GM21717 (cell line): ENCODE data around the gene CREM.
"Not testable (repeated sequence)": the region's sequence is repeated elsewhere in the genome, so short reads cannot be mapped to it uniquely, and the experiment has no call there.

ENCODE experiments used
- ATAC-seq: cut with Tn5 transposase; IDR thresholded peaks from one replicate; pipeline ENCODE4 v1.9.1; 2021; ENCODE audit warnings: mild to moderate bottlenecking, moderate library complexity; ENCODE audit not compliant: unreplicated experiment

Gene CREM

DNA sequence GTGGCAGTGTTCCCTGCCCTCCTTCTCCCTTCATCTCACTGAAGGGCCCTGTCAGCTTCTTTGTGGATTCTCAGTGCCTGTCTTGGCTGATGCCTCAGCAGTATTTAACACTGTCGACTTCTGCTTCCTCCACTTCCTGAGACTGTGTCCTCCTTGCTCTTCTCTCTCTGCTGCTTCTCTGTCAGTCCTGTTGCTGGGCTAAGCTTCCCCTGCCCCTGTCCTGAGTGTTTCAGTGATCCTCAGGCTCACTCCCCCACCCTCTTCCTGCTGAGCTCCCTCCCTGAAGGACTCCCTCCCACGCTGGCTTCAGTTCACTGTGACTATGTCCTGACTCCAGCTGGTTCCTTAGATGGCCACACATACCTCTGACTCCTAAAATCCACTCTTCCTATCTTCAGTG is 64.9 kb downstream of the CREM start:
- ATAC-seq = no peak

DNA sequence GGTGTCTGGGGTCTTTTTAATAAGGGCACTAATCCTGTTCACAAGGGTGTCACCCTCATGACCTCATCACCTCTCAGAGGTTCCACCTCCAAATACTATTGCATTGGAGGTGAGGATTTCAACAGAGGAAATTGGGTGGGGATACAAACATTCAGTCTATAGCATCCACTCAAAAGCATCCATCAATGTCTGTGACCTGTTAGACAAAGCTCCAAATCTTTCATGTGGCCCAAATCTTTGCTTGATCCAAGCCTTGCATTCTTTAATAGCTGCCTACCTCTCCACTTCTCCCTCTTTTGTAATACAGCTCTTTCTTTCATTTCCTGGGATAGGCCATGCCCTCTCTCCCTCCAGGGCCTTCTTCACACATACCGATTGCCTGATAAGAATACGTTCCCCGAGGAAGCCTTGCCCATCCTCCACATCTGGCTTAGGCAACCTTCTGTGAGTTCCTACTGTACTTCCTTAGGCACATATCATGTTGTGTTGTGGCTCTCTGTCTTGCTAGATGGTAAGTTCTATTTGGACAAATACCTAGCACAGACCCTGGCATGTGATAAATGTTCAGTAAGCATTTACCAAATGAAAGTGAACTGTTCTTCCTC is 66.1 kb downstream of the CREM start:
- ATAC-seq = no peak

DNA sequence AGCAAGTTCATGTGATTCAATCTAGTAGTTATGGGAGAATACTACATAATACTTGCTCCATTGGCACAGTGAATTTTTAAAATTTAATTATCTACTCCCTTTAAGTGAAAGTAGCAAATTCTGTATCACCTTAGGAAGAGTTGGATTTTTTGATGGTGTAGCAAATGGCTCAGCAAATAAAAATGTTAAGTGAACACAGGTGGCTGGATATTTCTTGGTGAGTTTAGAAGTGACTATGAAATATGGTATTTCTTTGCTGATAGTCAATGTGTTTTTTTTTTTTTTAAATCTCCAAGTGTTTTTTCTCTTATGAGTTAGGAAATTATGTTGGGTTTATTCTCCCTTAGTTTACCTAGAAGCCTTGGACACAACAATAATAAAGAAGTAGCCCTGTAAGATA is 67.8 kb downstream of the CREM start:
- ATAC-seq = no peak

DNA sequence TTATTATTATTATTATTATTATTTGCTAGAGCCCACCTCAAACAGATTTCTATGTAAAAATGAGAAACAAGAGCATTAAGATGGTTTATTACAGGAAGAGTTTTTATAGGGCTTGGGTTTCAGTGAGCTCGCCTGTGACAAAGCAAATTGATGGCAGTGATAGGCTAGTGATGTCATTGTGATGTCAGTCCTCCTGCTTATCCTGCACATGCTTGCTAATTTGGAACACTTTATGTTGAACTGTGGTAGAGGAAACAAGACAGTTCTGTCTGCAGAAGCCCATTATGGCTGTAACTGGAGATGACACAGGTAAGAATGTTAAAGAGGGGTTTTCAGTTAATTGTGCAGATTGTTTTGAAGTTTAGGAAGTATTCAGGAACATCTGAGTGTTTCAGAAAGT is 68.3 kb downstream of the CREM start:
- no peak for ATAC-seq

DNA sequence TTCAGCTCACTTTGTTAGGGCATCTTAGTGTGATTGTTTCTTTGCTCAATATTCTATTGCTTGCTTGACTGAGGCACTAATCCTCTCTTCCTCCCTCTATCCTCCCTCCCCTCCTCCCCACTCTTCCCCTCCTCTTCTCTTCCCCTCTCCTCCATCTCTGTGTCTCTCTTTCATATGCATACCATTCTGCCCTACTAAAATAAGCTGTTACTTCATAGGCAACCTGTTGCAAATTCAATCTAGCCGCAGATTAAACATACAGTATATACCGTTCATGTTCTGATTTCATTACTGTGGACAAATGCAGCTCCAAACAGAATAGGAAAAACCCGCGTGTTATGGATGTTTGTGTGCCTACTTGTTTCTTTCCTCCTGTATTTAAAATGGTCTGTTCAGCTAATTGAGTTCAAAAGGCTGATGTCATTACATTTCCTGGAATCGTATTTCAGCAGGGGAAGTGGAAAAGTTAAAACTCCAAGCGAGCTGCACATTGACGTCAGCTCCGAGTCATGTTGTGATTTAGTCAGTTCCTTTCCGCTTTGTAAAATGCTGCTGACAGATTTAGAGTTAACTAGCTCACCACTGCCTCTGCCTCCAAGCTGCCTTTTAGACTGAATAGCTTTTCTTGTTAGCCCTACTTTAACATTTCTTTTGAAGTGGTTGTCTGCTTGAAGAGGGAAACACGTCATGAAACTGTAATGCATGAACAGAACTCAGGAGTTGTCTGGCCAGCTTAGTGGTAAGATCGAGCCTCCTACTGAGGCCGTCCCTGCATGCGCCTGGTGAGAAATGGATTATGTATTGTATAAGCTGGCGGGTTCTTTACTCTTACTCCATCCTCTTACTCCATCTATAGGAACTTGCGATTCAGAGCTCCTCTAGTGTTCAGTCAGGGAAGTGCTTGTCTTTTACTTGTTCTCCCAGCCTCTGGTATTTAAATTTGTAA is 69.0 kb downstream of the CREM start:
- ATAC-seq = peak; percentile 93

DNA sequence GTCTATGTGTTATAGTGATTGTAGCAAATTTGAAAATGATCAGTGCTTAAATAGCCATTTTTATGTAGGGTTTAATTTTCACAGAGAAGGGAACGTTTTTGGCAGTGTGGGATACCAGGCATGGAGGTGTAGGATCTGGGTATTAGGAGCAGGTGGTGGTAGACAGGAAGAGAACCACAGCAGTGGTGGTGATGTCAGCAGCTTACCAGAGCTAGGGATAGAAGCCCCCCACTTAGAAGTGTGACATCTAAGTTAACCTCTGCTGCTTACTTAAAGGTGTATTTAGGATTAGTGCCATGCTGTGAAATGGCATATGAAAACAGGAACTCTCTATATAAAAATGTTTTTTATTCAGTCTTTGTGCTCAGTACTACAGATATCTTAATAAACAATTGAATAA is 73.8 kb downstream of the CREM start:
- no peak for ATAC-seq

DNA sequence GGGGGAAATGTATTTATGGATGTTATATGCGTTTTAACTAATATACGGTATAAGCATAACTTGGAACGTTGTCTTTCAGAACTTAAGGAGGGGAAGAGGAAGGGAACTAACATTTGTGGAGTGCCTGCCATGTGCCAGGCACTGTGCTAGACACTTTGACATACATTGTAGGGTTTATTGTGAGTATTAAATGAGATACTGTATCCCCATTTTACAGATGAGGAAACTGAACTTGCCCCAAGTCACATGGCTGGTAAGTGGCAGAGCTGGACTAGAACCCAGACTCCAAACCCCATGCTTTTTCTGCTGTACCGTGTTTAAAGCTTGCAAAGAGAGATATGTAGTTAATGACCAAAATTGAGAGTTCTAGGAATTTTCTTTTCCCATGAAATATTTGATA is 74.6 kb downstream of the CREM start:
- ATAC-seq = no peak

DNA sequence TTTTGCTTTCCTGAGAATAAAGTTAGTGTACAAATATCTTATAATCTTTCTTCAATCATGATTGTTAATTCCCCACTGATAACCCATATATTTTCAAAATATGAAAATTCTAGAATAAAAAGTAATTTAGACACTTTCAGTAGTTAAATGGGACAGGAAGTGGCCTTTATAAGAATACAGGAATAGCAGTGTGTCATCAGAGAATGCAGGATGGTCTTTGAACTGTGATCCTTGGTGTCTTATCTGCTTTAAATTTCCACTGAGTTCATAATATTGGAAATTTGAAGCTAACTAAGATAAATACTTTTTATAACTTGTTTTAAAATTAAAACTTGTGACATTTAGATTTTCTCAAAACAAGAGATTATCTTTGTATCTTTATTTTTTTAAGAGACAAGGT is 75.4 kb downstream of the CREM start:
- ATAC-seq = no peak

DNA sequence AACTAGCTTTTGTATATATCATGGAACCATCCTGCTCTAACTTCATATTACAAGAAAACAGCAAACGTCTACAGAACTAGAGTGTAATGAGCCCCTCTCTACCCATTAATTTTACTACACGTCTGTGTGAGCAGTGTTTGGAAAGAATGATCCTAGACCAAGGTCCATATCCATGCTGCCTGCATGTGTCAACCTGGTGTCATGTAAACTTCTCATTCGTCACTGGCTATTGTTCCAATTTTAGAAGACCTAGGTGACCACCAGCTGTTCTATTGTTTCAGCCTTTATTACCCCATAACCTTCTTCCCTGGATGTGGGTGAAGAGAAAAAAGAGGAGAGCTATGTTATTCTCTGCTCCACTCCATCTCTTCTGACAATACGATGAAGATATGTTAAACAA is 77.1 kb downstream of the CREM start:
- no peak for ATAC-seq

DNA sequence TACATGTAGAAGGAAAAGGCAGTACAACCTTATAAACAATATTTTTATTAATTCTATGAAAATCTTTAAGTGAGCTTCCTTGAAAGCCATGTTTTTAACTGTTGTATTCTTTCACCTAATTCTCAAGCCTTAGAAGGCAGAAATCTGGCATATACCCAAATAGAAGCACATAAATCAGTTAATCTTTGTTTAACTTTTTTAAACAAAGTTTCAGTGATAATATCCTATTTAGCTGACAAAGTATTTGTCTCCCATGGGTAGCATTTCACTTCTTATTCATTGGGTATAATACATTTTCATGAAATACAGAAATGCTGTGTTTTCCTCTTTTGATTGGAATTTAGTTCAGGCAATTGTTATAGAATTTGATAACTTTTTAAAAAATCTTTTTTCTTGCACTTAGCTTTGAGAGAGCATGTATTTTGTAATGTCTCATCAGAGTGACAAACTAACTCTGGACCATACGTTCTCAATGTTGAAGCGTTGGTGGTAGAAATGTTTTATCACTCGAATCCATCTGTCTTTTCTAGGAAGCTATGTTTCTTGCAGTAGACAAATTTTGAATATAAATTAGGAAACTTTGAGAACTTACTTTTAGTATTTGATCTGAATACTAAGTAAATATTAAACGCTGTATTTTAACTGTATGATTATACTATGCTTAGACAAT is 78.1 kb downstream of the CREM start:
- ATAC-seq = no peak

DNA sequence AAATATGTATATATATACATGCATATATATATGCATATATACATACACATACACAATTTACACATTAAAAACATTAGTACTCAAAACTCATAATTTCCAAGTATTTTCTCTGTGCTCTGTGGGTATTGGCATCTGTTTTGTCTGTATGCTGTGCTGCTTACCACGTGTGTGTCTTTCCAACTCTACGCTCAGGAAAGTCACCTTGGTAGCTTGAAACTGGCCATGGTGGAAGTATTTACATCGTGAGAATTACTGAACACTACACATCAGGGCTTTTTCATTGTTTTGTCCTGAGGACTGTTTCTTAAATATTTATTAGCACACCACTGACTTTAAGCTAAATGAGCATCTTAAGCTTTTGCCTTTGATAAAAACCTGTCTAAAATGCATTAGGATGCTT is 79.6 kb downstream of the CREM start:
- no peak for ATAC-seq

DNA sequence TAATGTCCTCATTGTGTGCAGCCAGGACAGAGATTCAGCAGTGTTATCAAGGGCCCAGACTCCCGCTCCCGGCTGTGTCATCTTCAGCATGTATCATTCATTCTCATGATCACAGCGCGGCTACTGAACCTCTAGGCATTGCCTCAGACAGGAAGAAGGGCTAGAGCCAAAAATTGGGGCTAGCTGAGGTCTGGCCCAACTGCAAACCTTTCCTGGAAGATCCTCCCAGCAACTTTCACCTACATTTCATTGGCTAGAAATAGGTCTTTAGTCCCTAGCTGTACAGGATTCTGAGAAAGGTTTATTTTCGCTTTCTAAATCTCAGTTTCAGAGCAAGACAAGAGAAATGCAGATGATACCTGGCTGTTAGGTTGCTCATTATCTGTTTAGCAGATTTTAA is 81.9 kb downstream of the CREM start:
- ATAC-seq = peak; percentile 73

DNA sequence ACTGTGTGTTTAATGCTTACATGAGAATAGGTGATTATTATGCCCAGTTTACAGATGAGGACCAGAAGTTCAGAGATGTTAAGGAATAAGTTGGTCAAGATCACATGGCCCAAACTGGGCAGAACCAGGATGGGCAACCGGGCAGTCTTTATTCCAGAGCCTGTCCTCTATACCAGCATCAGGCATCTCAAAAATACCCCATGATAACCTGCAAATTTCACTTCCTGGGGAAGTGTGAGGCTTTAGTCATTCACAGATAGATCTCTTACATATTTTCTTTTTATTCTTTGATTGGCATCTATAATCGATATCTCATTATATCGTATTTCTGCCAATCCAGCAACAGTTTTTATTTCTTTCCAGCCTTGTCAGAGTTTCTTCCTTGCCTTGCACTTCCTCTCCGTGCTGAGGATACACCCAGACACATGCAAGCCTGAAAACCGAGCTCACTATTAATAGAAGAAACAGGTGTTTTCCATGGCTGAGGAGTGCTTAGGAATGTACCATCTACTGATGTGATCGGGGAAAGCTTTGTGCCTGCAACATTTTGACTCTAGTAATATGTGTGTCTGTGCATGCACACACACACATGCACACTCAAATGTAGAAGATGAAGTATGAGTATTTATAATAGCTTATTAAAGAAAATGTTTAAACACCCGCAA is 82.4 kb downstream of the CREM start:
- peak; percentile 27 for ATAC-seq

DNA sequence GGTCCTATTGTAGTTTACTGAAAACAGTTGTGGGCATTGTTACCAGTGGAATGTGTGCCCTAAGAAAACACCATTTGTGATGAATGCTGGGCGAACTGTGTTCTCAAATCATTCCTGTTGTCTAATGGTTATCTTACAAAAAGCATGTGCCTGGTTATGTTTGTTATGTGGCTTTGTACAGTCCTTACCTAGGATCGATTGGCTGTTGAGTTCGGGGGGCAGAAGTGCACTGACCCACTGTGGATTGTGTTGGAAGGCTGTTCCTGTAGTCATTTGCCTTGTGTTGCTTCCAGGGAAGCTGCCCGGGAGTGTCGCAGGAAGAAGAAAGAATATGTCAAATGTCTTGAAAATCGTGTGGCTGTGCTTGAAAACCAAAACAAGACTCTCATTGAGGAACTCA is 84.3 kb downstream of the CREM start:
- no peak for ATAC-seq

DNA sequence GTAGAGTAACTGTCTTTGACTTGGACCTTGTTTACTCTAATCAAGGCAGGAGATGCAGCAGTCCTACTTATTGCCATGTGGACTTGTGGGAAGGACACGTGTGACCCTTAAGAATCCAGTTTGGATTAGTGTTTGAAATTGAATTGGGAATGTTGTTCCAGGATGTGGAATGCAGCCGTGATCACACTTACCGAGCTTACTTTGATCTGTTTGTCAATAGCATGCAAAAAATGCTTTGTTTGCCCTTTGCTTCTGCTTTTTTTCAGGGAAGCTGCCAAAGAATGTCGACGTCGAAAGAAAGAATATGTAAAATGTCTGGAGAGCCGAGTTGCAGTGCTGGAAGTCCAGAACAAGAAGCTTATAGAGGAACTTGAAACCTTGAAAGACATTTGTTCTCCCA is 84.7 kb downstream of the CREM start:
- no peak for ATAC-seq

DNA sequence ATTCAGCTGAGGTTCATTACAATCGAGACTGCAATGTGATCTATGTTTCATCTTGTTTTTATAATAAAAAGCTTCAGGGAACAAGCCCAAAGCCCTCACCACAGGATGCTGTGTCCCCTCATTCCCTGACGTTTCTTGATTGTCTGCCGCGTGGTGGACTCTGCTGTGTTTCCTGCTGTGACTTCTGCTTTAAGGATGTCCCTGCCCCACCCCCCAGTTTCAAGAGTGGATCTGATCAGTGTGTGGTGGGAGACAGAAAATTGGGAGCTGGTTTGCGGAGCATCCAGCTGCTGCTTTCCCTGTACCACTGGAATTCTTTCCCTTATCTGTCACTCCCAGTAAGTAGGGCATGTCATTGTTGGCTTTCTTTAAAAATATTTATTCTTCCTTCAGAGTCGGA is 86.2 kb downstream of the CREM start:
- ATAC-seq = no peak

DNA sequence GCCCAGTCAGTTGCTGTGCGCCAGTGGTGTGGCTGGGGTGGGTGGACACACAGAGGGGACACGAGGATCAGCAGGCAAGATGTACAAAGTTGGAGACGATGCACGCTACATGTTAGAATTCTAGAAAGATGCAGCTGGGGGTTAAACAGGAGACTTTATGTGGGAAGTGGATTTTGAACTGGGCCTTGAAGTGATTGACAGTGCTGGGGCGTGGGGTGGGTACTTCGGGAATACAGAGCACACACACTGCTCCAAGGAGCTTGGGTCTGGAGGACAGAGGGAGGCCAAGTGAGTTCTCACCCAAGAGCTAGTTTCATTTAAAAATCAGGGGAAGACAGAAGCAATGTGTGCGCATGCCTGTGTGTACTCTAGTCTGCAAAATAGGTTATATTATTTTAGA is 87.1 kb downstream of the CREM start:
- ATAC-seq = no peak

DNA sequence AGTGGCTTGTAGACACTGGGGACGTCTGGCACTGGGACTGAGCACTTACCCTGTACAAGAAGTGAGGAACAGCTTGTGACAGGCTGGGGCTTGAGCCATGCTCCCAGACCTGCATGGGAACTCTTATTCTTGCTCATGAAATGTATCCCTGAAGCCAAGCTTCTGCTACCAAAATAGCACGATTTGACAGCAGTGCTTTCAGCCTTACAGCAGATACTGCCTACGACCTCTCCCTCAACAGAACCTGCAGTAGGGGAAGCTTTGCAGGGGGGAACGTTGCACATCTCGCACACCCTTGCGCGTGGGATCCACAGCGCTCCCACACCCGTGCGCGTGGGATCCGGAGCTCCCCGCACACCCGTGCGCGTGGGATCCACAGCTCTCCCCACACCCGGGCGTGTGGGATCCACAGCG is 88.0 kb downstream of the CREM start:
- ATAC-seq = no peak

DNA sequence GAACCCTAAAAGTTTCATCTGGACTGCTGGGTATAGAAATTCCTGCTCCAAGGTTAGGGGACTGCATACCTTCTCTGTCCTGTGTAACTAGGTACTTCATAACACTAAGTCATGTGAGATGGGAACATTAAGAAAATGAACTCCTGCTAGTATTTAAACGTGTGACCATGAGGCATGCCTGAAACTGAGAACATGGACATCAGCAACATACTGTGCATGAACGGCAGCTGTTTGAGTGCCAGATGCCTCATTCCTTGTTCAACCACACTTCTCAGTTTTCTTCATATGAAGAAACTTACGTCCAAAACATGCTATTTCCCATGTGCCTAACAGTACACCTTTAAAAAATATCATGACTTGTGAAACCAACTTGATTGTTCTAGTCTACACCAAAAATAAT is 88.5 kb downstream of the CREM start:
- ATAC-seq = no peak

DNA sequence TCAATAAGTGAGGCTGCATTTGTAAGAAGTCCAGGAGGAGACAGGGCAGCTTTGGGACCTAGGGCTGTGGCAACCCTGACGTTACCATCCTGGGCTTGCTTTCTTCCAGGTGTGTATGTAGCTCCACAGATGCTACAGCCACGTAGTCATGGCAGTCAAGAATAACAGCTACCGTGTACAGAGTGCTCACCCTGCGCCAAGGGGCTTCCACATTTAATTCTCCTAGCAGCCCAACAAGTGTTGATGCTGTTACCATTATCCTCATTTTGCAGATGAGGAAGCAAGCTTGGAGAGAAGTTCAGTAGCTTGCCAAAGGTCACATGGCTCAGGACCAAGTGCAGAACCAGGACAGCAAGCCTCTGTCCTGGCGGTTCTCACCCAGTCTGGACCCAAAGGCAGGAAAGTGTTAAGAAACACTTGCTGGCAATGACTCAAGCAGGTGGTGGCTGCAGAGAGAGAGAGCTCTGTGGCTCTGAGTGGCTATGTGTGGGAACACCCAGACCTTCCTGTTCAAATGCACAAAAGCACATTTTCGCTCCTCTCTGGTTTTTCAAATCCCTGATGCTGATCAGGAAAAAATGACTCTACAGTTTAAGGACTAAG is 89.8 kb downstream of the CREM start:
- ATAC-seq = no peak

DNA sequence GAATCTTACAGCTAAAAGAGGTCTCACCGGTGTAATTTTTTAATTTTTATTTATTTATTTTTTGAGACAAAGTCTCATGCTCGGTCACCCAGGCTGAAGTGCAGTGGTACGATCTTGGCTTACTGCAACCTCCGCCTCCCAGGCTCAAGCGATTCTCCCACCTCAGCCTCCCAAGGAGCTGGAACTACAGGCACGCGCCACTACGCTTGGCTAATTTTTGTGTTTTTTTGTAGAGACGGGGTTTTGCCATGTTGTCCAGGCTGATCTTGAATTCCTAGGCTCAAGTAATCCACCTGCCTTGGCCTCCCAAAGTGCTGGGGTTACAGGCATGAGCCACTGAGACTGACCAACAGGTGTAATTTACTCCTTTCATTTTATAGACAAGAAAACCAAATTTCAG is 90.3 kb downstream of the CREM start:
- not testable (repeated sequence) for ATAC-seq
